GM18526 (cell line): ENCODE measurements around the gene HIVEP3.

ENCODE experiments used
- POLR2A ChIP-seq: IDR thresholded peaks from 3 replicates; pipeline ENCODE4 v1.6.1; 2011; ENCODE audit not compliant: insufficient read length; ENCODE audit errors: extremely low read depth

Gene HIVEP3

GRCh38 chr1:41504114-41505035, 414.3 kb downstream of the HIVEP3 start:
- no peak for TF ChIP-seq POLR2A

GRCh38 chr1:41503538-41504113, 415.1 kb downstream of the HIVEP3 start:
- no peak for TF ChIP-seq POLR2A

GRCh38 chr1:41502912-41503311, 415.8 kb downstream of the HIVEP3 start:
- no peak for TF ChIP-seq POLR2A

GRCh38 chr1:41501581-41501980, 417.1 kb downstream of the HIVEP3 start:
- TF ChIP-seq POLR2A: no peak

- no peak for TF ChIP-seq POLR2A
Measured at GRCh38 chr1:41500781-41501518, 417.8 kb downstream of the HIVEP3 start.

- TF ChIP-seq POLR2A: no peak
Measured at GRCh38 chr1:41500378-41500777, 418.3 kb downstream of the HIVEP3 start.

- no peak for TF ChIP-seq POLR2A
Measured at GRCh38 chr1:41499591-41499990, 419.1 kb downstream of the HIVEP3 start.

GRCh38 chr1:41498804-41499203, 419.9 kb downstream of the HIVEP3 start:
- TF ChIP-seq POLR2A: no peak

- TF ChIP-seq POLR2A: no peak
Measured at GRCh38 chr1:41498391-41498790, 420.3 kb downstream of the HIVEP3 start.

GRCh38 chr1:41497461-41498030, 421.2 kb downstream of the HIVEP3 start:
- TF ChIP-seq POLR2A: no peak

- no peak for TF ChIP-seq POLR2A
Measured at GRCh38 chr1:41497056-41497440, 421.7 kb downstream of the HIVEP3 start.

- TF ChIP-seq POLR2A: no peak
Measured at GRCh38 chr1:41496080-41497055, 422.4 kb downstream of the HIVEP3 start.

GRCh38 chr1:41495210-41495948, 423.3 kb downstream of the HIVEP3 start:
- no peak for TF ChIP-seq POLR2A

- TF ChIP-seq POLR2A: no peak
Measured at GRCh38 chr1:41494351-41495209, 424.1 kb downstream of the HIVEP3 start.
